CD4-positive, alpha-beta T cell treated with Interleukin-10 for 1 hour (primary cell): ENCODE measurements around the gene C9orf50.
A peak's percentile ranks its signal among the peaks of the same experiment; 100 is the strongest.

Source experiments
- DNase-seq: peaks from one replicate; pipeline ENCODE4 v3.0.0-alpha.2; 2020

The C9orf50 gene

GRCh38 chr9:129568560-129569501 is 52.1 kb downstream of the C9orf50 start:
- DNase-seq, result peak; percentile 20

DNA sequence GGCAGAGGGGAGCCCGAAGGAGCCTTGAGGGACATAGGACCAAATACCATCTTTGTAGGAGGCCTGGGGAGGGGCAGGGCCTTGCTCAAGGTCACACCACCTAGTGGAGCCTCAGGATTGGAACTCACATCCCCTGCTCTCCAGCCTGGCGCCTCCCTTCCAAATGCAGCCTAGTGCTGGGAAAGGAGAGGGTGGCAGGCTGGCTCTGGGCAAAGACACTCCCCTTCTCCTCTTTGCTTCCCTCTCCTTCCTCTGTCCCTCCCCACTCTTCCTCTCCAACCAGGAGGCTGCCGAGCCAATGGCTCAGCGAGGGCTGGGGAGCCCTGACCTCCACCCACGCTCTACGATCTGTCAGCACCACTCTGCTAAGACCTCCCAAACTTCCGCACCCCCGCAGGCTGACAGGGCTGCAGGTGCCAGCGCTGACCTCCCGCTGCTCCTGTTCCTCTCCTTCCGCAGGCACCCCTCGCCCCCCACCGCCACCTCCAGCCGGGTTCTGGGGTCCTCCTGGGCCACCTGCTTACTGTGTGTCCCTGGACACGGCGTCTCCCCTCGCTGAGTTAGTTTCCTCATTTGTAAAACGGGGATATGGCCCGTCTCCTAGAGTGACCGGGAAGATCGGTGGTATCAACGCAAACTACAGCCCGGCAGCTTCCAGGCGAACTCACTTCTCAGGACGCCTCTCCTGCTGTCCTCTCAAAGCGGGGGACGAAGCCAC is 52.9 kb downstream of the C9orf50 start:
- no peak for DNase-seq

DNA sequence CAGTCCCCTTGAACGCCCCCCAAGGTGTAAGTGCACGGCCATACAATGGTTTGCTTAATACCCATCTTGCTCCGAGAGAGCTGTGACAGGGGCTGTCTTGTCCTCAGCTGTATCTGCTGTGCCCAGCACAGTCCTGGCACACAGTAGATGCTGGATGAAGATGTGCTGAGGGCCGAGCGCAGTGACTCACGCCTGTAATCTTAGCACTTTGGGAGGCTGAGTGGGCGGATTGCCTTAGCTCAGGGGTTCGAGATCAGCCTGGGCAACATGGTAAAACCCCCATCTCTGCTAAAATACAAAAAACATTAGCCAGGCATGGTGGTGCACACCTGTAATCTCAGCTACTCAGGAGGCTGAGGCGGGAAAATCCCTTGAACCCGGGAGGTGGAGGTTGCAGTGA is 53.6 kb downstream of the C9orf50 start:
- DNase-seq, result no peak

DNA sequence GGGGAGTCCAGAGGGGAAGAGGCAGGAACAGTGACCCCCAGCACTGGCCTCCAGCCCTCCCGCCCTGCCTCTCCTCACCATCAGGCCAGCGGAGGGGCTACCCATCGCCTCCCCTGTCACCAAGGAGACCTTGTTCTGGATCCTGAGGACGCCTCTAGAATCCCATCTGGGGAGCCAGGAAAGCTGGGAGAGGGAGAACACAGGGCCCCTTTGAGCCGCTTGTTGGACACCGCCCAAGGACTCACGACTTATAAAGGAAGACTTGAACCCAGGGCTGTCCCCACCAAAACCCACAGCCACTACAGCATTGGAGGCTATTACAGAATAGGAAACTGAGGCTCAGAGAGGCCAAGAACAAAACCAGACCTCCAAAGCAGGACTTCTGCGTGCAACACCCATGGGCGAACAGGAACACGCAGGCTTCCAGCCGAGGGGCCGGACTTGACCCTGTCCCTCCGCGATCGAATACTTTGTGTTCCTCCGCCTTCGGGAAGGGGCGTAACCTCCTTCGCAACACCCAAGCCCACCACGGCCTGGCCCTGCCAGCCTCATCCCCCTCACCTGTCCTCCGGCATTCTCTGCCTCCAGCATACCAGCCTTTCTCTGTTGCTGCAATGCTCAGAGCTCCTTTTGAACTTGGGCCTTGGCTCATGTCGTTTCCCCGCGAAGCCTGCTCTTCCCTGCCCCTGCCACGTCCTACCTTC is 54.2 kb downstream of the C9orf50 start:
- DNase-seq, result no peak

DNA sequence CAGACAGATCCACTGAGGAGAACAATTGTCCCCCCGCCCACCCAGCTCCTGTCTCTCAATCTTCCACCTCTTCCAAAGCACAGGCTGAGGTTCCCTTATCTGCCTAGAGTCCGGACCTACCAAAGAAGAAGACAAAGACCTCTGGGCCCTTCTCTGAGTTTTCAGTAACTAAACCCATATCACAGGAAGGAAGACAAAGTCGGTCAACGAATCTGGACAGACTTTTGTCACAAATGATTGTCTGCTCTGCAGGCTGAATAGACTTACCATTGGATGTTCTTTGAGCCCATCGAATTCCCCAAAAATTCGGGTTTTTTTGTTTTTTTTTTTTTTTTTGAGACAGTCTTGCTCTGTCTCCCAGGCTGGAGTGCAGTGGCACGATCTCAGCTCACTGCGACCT is 58.0 kb downstream of the C9orf50 start:
- DNase-seq, result no peak

- no peak for DNase-seq
Measured at GRCh38 chr9:129562514-129562913, 58.4 kb downstream of the C9orf50 start.
